HCT116 (cell line): ENCODE data around the gene SLC27A1. TPM values are rescaled to one million over a fixed set of nuclear protein-coding genes. Genes with fewer than 3 reads are reported as not detected.

Experiments used
- ATAC-seq: fragments of 200-7000 bp; cut with Tn5 transposase; 2 replicates; pipeline ENCODE4 v1.9.1; 2020; ENCODE audit warnings: mild to moderate bottlenecking, moderate library complexity
- BruUV-seq: library from RNA; stranded (reverse); fragments of 400-500 nt; replicated peaks from 2 replicates; lab custom pipeline; 2021; lab: Mats Ljungman, UMichigan
- CTCF ChIA-PET: fragments of 300-600 bp; sonication (Branson Sonifier 250); formaldehyde crosslinking; loops from one replicate; lab custom pipeline; 2021; ENCODE audit warnings: antibody characterized with exemption; lab: Charles Lee
- POLR2A ChIA-PET: fragments of 300-600, 350-600 bp; sonication (Branson Sonifier 250); formaldehyde crosslinking; loops from one replicate; lab custom pipeline; 2021; ENCODE audit warnings: antibody characterized with exemption; lab: Charles Lee
- RAD21 ChIA-PET, 2 experiments: fragments of 300-600 bp; sonication (Branson Sonifier 250); formaldehyde crosslinking; loops; one replicate each; lab custom pipeline; 2023; ENCODE audit warnings: low total read pairs in 2 of 2; ENCODE audit not compliant: uncharacterized antibody in 2 of 2, unreplicated experiment in 2 of 2, low non-redundant PET in 1 of 2; lab: Charles Lee
- DNase-seq: peaks from one replicate; pipeline ENCODE4 v3.0.0-alpha.2; 2010; ENCODE audit warnings: low read depth, low spot score
- H2AFZ ChIP-seq: fragments of 200-600 bp; shearing (Covaris generic), sonication (generic); 2 replicates; pipeline ENCODE4 v1.6.1; 2017; ENCODE audit warnings: low read depth, mixed run types, mixed read lengths, antibody characterized with exemption, low read length; ENCODE audit not compliant: poor library complexity, severe bottlenecking
- H3K27ac ChIP-seq: 2 replicates; pipeline ENCODE4 v1.5.1; 2012; ENCODE audit warnings: low read depth, low read length
- H3K27me3 ChIP-seq: fragments of 200-600 bp; sonication (generic); 2 replicates; pipeline ENCODE4 v1.6.1; 2016; ENCODE audit warnings: mixed run types, low read length, mixed read lengths; ENCODE audit not compliant: insufficient read depth
- H3K36me3 ChIP-seq, 2 experiments: fragments of 200-500 bp in 1 of 2; fragments of 200-600 bp in 1 of 2; sonication (Bioruptor generic) in 1 of 2; sonication (generic) in 1 of 2; 2 replicates each; pipeline versions ENCODE4 v1.5.1 to v1.6.1; 2014 to 2016; ENCODE audit warnings: low read length in 2 of 2, inconsistent platforms in 1 of 2, mixed read lengths in 1 of 2, mixed run types in 1 of 2; ENCODE audit not compliant: insufficient read depth in 2 of 2, control insufficient read depth in 1 of 2
- H3K4me1 ChIP-seq, 2 experiments: fragments of 200-600 bp in 1 of 2; sonication (generic) in 1 of 2; 2 replicates each; pipeline versions ENCODE4 v1.5.1 to v1.6.1; 2012 to 2017; ENCODE audit warnings: low read length in 2 of 2, inconsistent platforms in 1 of 2, mild to moderate bottlenecking in 1 of 2, mixed read lengths in 1 of 2, mixed run types in 1 of 2, moderate library complexity in 1 of 2; ENCODE audit not compliant: insufficient read depth in 2 of 2, control insufficient read depth in 1 of 2
- H3K4me2 ChIP-seq: fragments of 200-600 bp; sonication (generic); 2 replicates; pipeline ENCODE4 v1.6.1; 2017; ENCODE audit warnings: mixed run types, low read length, mixed read lengths
- H3K4me3 ChIP-seq, 2 experiments: fragments of 200-600 bp in 1 of 2; sonication (generic) in 1 of 2; replicated peaks in 1 of 2; 2 replicates each; pipeline ENCODE4 v1.5.1; 2011 to 2016; ENCODE audit warnings: low read length in 2 of 2, control low read depth in 1 of 2, low read depth in 1 of 2, mild to moderate bottlenecking in 1 of 2, mixed read lengths in 1 of 2, mixed run types in 1 of 2
- H3K79me2 ChIP-seq: fragments of 200-600 bp; sonication (generic); 2 replicates; pipeline ENCODE4 v1.6.1; 2017; ENCODE audit warnings: mild to moderate bottlenecking, mixed run types, low read length, moderate library complexity, mixed read lengths; ENCODE audit not compliant: insufficient read depth
- H3K9ac ChIP-seq: fragments of 200-600 bp; sonication (generic); 2 replicates; pipeline ENCODE4 v1.6.1; 2016; ENCODE audit warnings: low read length, mixed read lengths
- H3K9me2 ChIP-seq: fragments of 200-600 bp; sonication (generic), shearing (Covaris generic); 2 replicates; pipeline ENCODE4 v1.6.1; 2017; ENCODE audit warnings: mixed run types, mild to moderate bottlenecking, moderate library complexity; ENCODE audit not compliant: insufficient read depth
- H3K9me3 ChIP-seq, 2 experiments: fragments of 200-500 bp in 1 of 2; fragments of 200-600 bp in 1 of 2; sonication (Bioruptor generic) in 1 of 2; sonication (generic) in 1 of 2; 2 replicates each; pipeline ENCODE4 v1.6.1; 2014 to 2017; ENCODE audit warnings: low read length in 2 of 2, mixed read lengths in 2 of 2, inconsistent platforms in 1 of 2, low read depth in 1 of 2, mild to moderate bottlenecking in 1 of 2, mixed run types in 1 of 2, moderate library complexity in 1 of 2; ENCODE audit not compliant: control insufficient read depth in 1 of 2, insufficient read depth in 1 of 2
- H4K20me1 ChIP-seq: fragments of 200-600 bp; sonication (generic), shearing (Covaris generic); 2 replicates; pipeline ENCODE4 v1.6.1; 2017; ENCODE audit warnings: mixed run types, mild to moderate bottlenecking, moderate library complexity; ENCODE audit not compliant: insufficient read depth
- CBX3 ChIP-seq: IDR thresholded peaks from 2 replicates; pipeline ENCODE4 v1.6.1; 2012; ENCODE audit warnings: low read depth
- CEBPB ChIP-seq: IDR thresholded peaks from 2 replicates; pipeline ENCODE4 v1.6.1; 2012; ENCODE audit warnings: low read depth
- EGR1 ChIP-seq: IDR thresholded peaks from 2 replicates; pipeline ENCODE4 v1.6.1; 2012; ENCODE audit warnings: low read depth
- EZH2 ChIP-seq: fragments of 200-600 bp; sonication (generic); IDR thresholded peaks from 2 replicates; pipeline ENCODE4 v1.6.1; 2017; ENCODE audit warnings: antibody characterized with exemption, mixed run types
- EZH2phosphoT487 ChIP-seq: fragments of 200-600 bp; IDR thresholded peaks from 2 replicates; pipeline ENCODE4 v1.6.1; 2018; ENCODE audit warnings: antibody characterized with exemption, borderline replicate concordance
- FOSL1 ChIP-seq: IDR thresholded peaks from 2 replicates; pipeline ENCODE4 v1.6.1; 2012; ENCODE audit warnings: low read depth
- JUND ChIP-seq: IDR thresholded peaks from 2 replicates; pipeline ENCODE4 v1.6.1; 2012
- POLR2A ChIP-seq: IDR thresholded peaks from 2 replicates; pipeline ENCODE4 v1.7.0; 2011; ENCODE audit warnings: borderline replicate concordance; ENCODE audit not compliant: insufficient read depth, insufficient read length; ENCODE audit errors: extremely low read depth
- POLR2AphosphoS5 ChIP-seq: IDR thresholded peaks from 2 replicates; pipeline ENCODE4 v1.6.1; 2011; ENCODE audit warnings: mild to moderate bottlenecking, low read depth, low read length, moderate library complexity
- RAD21 ChIP-seq: IDR thresholded peaks from 2 replicates; pipeline ENCODE4 v1.6.1; 2012; ENCODE audit warnings: low read depth, mild to moderate bottlenecking
- SIN3A ChIP-seq: IDR thresholded peaks from 2 replicates; pipeline ENCODE4 v1.6.1; 2012; ENCODE audit warnings: low read depth
- SRF ChIP-seq: IDR thresholded peaks from 2 replicates; pipeline ENCODE4 v1.6.1; 2012; ENCODE audit warnings: low read depth
- YY1 ChIP-seq: IDR thresholded peaks from 2 replicates; pipeline ENCODE4 v1.6.1; 2011; ENCODE audit warnings: low read length, low read depth, moderate library complexity, mild to moderate bottlenecking; ENCODE audit not compliant: insufficient replicate concordance; ENCODE audit errors: extremely low read depth
- ZFX ChIP-seq: fragments of 450-650 bp; IDR thresholded peaks from 2 replicates; pipeline ENCODE4 v1.6.1; 2017
- ZNF274 ChIP-seq: fragments of 200-500 bp; sonication (Bioruptor generic); IDR thresholded peaks from 2 replicates; pipeline ENCODE4 v1.6.1; 2014; ENCODE audit warnings: mild to moderate bottlenecking, low read depth, low read length, inconsistent platforms
- intact Hi-C: fragments of 100-400 bp; cut with micrococcal nuclease; formaldehyde crosslinking; loops from 2 replicates; pipeline ENCODE4 v1.10.0; 2022
- total RNA-seq: library from RNA; stranded (reverse); gene quantifications from one replicate; pipeline ENCODE4 v1.2.1, GENCODE V29; 2021; ENCODE audit not compliant: unreplicated experiment
- TF ChIP-seq, protein P1 (sequence below): IDR thresholded peaks from 2 replicates; pipeline ENCODE4 v1.6.1; 2012

SLC27A1 gene
- total RNA-seq, 1 experiment from 2014 or later = 22.5 TPM

- CTCF ChIA-PET = no interaction called here
Measured at GRCh38 chr19:17534767-17535166, 64.4 kb downstream of the SLC27A1 start.

DNA sequence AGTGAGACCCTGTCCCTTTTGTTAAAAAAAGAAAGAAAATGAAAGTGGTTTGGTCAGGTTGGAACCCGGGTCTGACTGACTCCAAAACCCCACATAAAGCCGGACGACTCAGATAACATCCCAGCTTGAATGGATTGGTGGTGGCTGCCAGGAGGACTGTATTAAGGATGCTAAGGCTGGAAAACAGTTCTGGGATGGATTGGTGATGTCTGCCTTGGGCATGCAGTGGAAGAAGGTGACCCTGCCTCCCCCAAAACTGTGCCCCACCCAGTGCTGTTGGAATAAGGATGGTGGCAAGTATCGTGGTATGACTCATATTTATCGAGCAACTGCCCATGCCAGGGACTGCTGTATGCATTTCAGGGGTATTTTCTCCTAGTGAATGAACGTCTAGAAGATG, 66.6 kb downstream of the SLC27A1 start:
- intact Hi-C loops = no loop called here
- ATAC-seq = no peak
- no peaks in the 10 kb centered on the region for H4K20me1 ChIP-seq
- no peak overlapping the region for H3K4me3 ChIP-seq
- H2AFZ ChIP-seq = no peak overlapping the region
- no peaks in the 10 kb centered on the region for H3K36me3 ChIP-seq
- ChIA-PET POLR2A (no interaction called here), RAD21 (no interaction called here), CTCF (no interaction called here)
- no peaks in the 10 kb centered on the region for H3K9me3 ChIP-seq
- no peaks in the 10 kb centered on the region for H3K9me2 ChIP-seq
- peak overlapping the region; percentile 2; the same call in 1 of the 2 replicates for H3K4me2 ChIP-seq
- no peak overlapping the region for H3K27ac ChIP-seq
- BruUV-seq = no TSS peak
- no peak overlapping the region for H3K9ac ChIP-seq
- no peaks in the 10 kb centered on the region for H3K79me2 ChIP-seq
- TF ChIP-seq JUND (no peak), POLR2AphosphoS5 (no peak), EZH2phosphoT487 (no peak), EZH2 (no peak), ZNF274 (no peak), SIN3A (no peak), ZFX (no peak)
- TF ChIP-seq, protein P1, sequence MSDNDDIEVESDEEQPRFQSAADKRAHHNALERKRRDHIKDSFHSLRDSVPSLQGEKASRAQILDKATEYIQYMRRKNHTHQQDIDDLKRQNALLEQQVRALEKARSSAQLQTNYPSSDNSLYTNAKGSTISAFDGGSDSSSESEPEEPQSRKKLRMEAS = no peak
- H3K27me3 ChIP-seq = no peaks in the 10 kb centered on the region
- no peak for DNase-seq
- H3K4me1 ChIP-seq = peaks cover 8 to 25% of the 10 kb centered on the region in 2 experiments

More at GRCh38 chr19:17534767-17535166, 64.4 kb downstream of the SLC27A1 start:
- Histone ChIP-seq H3K9me2 (no peaks in the 10 kb centered on the region), H3K9me3 (no peaks in the 10 kb centered on the region), H3K4me1 (peaks cover 11 to 26% of the 10 kb centered on the region in 2 experiments), H2AFZ (no peak overlapping the region), H3K4me2 (no peak overlapping the region), H3K9ac (no peak overlapping the region), H4K20me1 (no peaks in the 10 kb centered on the region), H3K79me2 (no peaks in the 10 kb centered on the region), H3K4me3 (no peak overlapping the region), H3K27me3 (no peaks in the 10 kb centered on the region), H3K36me3 (no peaks in the 10 kb centered on the region), H3K27ac (no peak overlapping the region)
- TF ChIP-seq JUND (no peak), POLR2A (no peak), FOSL1 (no peak), CEBPB (no peak), RAD21 (no peak), EZH2phosphoT487 (no peak), CBX3 (no peak), YY1 (no peak), SIN3A (no peak), SRF (no peak), EGR1 (no peak)
- ATAC-seq (no peak), DNase-seq (no peak)
- no TSS peak for BruUV-seq
- intact Hi-C loops = no loop called here
- ChIA-PET RAD21 (no interaction called here), POLR2A (no interaction called here)
